ENCODE measurements around the gene GTPBP6. TPM values are rescaled to one million over a fixed set of nuclear protein-coding genes. Genes with fewer than 3 reads are reported as not detected.
"Not testable (repeated sequence)": the region's sequence is repeated elsewhere in the genome, so short reads cannot be mapped to it uniquely, and the experiment has no call there.

Gene GTPBP6
- total RNA-seq, 1 donor from 2014 or later: 47.2 TPM

DNA sequence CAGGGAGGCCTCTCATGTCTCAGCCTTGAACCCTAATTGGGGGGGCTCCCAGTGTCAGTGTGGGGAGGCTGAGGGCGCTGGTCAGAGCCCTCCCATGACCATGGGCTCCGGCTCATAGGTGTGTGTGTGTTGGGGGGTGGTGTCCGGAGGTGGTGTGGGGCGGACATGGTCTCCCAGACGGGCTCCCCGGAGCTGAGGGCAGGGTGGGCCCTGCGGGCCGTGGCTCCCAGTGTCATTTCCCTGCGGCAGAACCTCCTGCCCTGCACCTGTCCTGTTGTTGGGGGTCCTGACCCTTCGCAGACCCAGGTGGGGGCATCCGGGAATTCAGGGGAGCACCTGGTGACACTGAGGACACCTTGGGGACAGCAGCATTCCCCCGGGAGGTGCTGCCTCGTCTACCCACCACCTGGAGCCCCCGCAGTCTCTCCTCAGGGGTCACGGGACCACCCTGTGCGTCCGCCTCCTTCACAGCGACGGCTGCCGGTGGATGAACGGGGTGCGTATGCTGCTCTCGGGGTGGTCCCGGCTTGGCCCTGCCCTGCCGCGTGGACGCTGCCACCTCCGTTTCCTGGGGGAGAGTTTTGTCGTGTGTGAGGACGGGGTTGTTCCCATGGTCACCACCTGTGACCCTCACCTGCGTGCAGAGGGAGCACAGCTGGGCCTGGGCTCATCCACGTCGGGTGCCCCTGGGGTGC, 14.5 kb upstream of the GTPBP6 start:
- peaks cover 7% of the 10 kb centered on the region for H3K4me1 Mint-ChIP-seq (ENCODE audit: unreplicated experiment)
- H3K27ac Mint-ChIP-seq (ENCODE audit: unreplicated experiment): no peak overlapping the region
- H3K9me3 Mint-ChIP-seq (ENCODE audit: unreplicated experiment): no peaks in the 10 kb centered on the region
- DNase-seq (ENCODE audit: low spot score): no peak
- peaks cover 19% of the 10 kb centered on the region for H3K36me3 Mint-ChIP-seq (ENCODE audit: low read depth, unreplicated experiment)
- no peak overlapping the region for H3K4me3 Mint-ChIP-seq (ENCODE audit: unreplicated experiment)
- H3K27me3 Mint-ChIP-seq (ENCODE audit: unreplicated experiment): peaks cover 34% of the 10 kb centered on the region
- TF ChIP-seq, protein P1, sequence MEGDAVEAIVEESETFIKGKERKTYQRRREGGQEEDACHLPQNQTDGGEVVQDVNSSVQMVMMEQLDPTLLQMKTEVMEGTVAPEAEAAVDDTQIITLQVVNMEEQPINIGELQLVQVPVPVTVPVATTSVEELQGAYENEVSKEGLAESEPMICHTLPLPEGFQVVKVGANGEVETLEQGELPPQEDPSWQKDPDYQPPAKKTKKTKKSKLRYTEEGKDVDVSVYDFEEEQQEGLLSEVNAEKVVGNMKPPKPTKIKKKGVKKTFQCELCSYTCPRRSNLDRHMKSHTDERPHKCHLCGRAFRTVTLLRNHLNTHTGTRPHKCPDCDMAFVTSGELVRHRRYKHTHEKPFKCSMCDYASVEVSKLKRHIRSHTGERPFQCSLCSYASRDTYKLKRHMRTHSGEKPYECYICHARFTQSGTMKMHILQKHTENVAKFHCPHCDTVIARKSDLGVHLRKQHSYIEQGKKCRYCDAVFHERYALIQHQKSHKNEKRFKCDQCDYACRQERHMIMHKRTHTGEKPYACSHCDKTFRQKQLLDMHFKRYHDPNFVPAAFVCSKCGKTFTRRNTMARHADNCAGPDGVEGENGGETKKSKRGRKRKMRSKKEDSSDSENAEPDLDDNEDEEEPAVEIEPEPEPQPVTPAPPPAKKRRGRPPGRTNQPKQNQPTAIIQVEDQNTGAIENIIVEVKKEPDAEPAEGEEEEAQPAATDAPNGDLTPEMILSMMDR (IDR thresholded peaks at IDR 0.05; ENCODE audit: unreplicated experiment): no peak

- no peak overlapping the region for H3K4me3 Mint-ChIP-seq (ENCODE audit: unreplicated experiment)
- H3K4me1 Mint-ChIP-seq (ENCODE audit: unreplicated experiment): peaks cover 7% of the 10 kb centered on the region
- H3K27ac Mint-ChIP-seq (ENCODE audit: unreplicated experiment): no peak overlapping the region
- no peaks in the 10 kb centered on the region for H3K9me3 Mint-ChIP-seq (ENCODE audit: unreplicated experiment)
- no peak for DNase-seq (ENCODE audit: low spot score)
- H3K27me3 Mint-ChIP-seq (ENCODE audit: unreplicated experiment): peaks cover 30% of the 10 kb centered on the region
- TF ChIP-seq, protein P1 (IDR thresholded peaks at IDR 0.05; ENCODE audit: unreplicated experiment): no peak
- H3K36me3 Mint-ChIP-seq (ENCODE audit: low read depth, unreplicated experiment): peaks cover 13% of the 10 kb centered on the region
These were observed 13.9 kb upstream of the GTPBP6 start for GRCh38 chrX:332496-332860.

- H3K4me1 Mint-ChIP-seq (ENCODE audit: unreplicated experiment): peaks cover 7% of the 10 kb centered on the region
- no peak overlapping the region for H3K4me3 Mint-ChIP-seq (ENCODE audit: unreplicated experiment)
- no peaks in the 10 kb centered on the region for H3K9me3 Mint-ChIP-seq (ENCODE audit: unreplicated experiment)
- H3K27ac Mint-ChIP-seq (ENCODE audit: unreplicated experiment): no peak overlapping the region
- DNase-seq (ENCODE audit: low spot score): no peak
- peaks cover 8% of the 10 kb centered on the region for H3K36me3 Mint-ChIP-seq (ENCODE audit: low read depth, unreplicated experiment)
- TF ChIP-seq, protein P1 (IDR thresholded peaks at IDR 0.05; ENCODE audit: unreplicated experiment): no peak
- H3K27me3 Mint-ChIP-seq (ENCODE audit: unreplicated experiment): peaks cover 31% of the 10 kb centered on the region
These were observed 13.4 kb upstream of the GTPBP6 start for GRCh38 chrX:331825-332495.

DNA sequence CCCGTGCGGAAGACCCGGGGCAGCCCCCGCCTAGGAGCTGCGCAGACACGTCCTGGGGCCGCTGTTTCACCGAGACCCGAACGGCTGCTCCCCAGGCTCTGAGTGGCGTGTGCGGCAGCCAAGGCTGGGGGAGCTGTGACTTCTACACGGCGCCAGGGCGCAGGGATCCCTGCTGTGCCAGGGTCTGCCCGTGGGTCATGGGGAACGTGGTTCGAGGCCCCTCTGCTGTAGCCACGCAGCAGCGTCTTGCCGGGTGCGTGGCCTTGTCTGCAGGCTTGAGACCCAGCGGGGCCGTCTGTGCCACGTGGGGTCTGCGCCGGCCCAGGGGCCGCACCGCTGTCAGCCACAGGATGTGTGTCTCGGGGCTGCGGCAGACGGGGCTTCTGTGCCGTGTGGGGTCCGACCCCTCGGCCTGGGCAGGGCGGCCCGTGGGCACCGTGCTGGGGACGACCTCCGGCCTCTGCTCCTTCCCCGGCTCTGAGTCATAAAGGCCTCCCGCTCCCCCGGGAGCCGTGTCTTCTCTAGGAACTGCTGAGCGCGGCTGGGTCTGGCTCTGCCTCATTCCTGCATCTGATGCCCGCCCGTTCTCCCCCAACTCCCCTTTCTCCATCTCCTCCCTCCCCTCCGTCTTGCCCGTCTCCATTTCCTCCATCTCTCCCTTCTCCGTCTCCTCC, 12.7 kb upstream of the GTPBP6 start:
- H3K4me3 Mint-ChIP-seq (ENCODE audit: unreplicated experiment): no peak overlapping the region
- H3K27ac Mint-ChIP-seq (ENCODE audit: unreplicated experiment): no peak overlapping the region
- H3K36me3 Mint-ChIP-seq (ENCODE audit: low read depth, unreplicated experiment): peaks cover 3% of the 10 kb centered on the region
- DNase-seq (ENCODE audit: low spot score): no peak
- peaks cover 27% of the 10 kb centered on the region for H3K27me3 Mint-ChIP-seq (ENCODE audit: unreplicated experiment)
- H3K9me3 Mint-ChIP-seq (ENCODE audit: unreplicated experiment): no peaks in the 10 kb centered on the region
- H3K4me1 Mint-ChIP-seq (ENCODE audit: unreplicated experiment): peaks cover 2% of the 10 kb centered on the region
- TF ChIP-seq, protein P1 (IDR thresholded peaks at IDR 0.05; ENCODE audit: unreplicated experiment): no peak

DNA sequence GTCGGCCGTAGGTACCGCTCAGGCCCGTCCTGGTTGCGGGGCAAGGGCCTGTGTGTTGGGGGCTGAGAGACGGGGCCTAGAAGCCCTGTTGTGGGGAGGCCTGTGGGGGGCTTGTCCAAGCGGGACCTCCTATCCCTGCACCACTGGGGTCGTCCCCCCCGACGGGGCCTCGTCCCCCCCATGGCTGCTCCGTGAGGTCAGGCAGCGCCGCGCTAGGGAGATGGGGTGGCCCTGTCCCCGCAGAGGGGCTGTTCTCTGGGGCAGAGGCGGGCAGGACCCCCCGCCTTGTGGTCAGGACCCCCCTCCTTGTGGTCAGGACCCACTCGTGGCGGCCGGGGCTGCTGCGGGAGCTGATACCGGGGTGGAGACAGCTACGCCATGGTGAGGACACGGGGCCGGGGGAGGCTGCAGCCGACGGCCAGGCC, 12.1 kb upstream of the GTPBP6 start:
- no peaks in the 10 kb centered on the region for H3K36me3 Mint-ChIP-seq (ENCODE audit: low read depth, unreplicated experiment)
- H3K27me3 Mint-ChIP-seq (ENCODE audit: unreplicated experiment): peaks cover 24% of the 10 kb centered on the region
- no peak overlapping the region for H3K27ac Mint-ChIP-seq (ENCODE audit: unreplicated experiment)
- TF ChIP-seq, protein P1 (IDR thresholded peaks at IDR 0.05; ENCODE audit: unreplicated experiment): no peak
- H3K9me3 Mint-ChIP-seq (ENCODE audit: unreplicated experiment): no peaks in the 10 kb centered on the region
- H3K4me3 Mint-ChIP-seq (ENCODE audit: unreplicated experiment): no peak overlapping the region
- no peak for DNase-seq (ENCODE audit: low spot score)
- H3K4me1 Mint-ChIP-seq (ENCODE audit: unreplicated experiment): no peaks in the 10 kb centered on the region

DNA sequence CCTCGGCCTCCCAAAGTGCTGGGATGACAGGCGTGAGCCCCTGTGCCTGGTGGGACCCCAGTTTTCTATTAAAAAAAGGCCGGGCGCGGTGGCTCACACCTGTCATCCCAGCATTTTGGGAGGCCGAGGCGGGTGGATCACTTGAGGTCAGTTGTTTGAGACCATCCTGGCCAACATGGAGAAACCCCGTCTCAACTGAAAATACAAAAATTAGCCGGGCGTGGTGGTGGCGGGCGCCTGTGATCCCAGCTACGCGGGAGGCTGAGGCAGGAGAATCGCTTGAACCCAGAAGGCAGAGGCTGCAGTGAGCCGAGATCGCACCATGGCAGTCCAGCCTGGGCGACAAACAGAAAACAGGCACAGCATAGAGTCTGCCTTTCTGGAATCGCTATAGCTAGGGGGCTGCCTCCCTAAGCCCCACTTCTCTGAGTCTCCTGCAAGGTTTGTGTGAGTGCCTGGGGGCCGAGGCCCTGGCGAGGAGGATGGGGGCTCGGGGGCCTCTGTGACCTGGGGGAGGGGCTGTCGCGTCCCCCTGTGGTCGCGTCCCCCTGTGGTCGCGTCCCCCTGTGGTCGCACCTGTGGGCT, 11.6 kb upstream of the GTPBP6 start:
- not testable (repeated sequence) for DNase-seq (ENCODE audit: low spot score); H3K4me1 Mint-ChIP-seq (ENCODE audit: unreplicated experiment); H3K27ac Mint-ChIP-seq (ENCODE audit: unreplicated experiment); H3K4me3 Mint-ChIP-seq (ENCODE audit: unreplicated experiment); H3K36me3 Mint-ChIP-seq (ENCODE audit: low read depth, unreplicated experiment); H3K9me3 Mint-ChIP-seq (ENCODE audit: unreplicated experiment)
- H3K27me3 Mint-ChIP-seq (ENCODE audit: unreplicated experiment): peaks cover 24% of the 10 kb centered on the region
